GM12891 (cell line): Measurements from ENCODE around the gene PLIN4.

ENCODE experiments used
- POLR2A ChIP-seq: IDR thresholded peaks from 2 replicates; pipeline ENCODE4 v1.6.1; 2011; ENCODE audit warnings: low read depth, low read length, control low read depth
- POLR2AphosphoS5 ChIP-seq: IDR thresholded peaks from 2 replicates; pipeline ENCODE4 v1.6.1; 2011; ENCODE audit warnings: low read depth, low read length, control low read depth
- SPI1 ChIP-seq: IDR thresholded peaks from 2 replicates; pipeline ENCODE4 v1.6.1; 2011; ENCODE audit warnings: low read depth, low read length, control low read depth
- TAF1 ChIP-seq: IDR thresholded peaks from 2 replicates; pipeline ENCODE4 v1.6.1; 2011; ENCODE audit warnings: low read depth, low read length, control low read depth

GRCh38 chr19:4534836-4535658, 16.8 kb upstream of the PLIN4 start, which contains the start of gene PLIN5:
- no peak for TF ChIP-seq POLR2A
- TF ChIP-seq POLR2AphosphoS5, result no peak
- TF ChIP-seq SPI1, result no peak
- TF ChIP-seq TAF1, result no peak
